ENCODE results near the gene SLC51B.
"Not testable (repeated sequence)": the region's sequence is repeated elsewhere in the genome, so short reads cannot be mapped to it uniquely, and the experiment has no call there.

SLC51B gene

GRCh38 chr15:65096481-65097385, 51.5 kb downstream of the SLC51B start:
- Histone ChIP-seq H3F3A (ENCODE audit: control insufficient read depth, insufficient read depth) (no peaks in the 10 kb centered on the region), H3K27ac (ENCODE audit: low read depth, low read length) (no peak overlapping the region), H3K4me2 (ENCODE audit: low read length) (no peak overlapping the region), H3K9me2 (replicated peaks; ENCODE audit: control insufficient read depth, low read length) (no peaks in the 10 kb centered on the region), H3K4me1 (ENCODE audit: control insufficient read depth, low read length) (no peaks in the 10 kb centered on the region), H3K4me3 (ENCODE audit: low read length) (no peak overlapping the region), H3K36me3 (ENCODE audit: control insufficient read depth, low read length) (peaks cover 35% of the 10 kb centered on the region), H4K20me1 (ENCODE audit: control insufficient read depth, insufficient read depth, low read depth, low read length) (no peaks in the 10 kb centered on the region), H3K27me3 (ENCODE audit: control insufficient read depth, low read length) (no peaks in the 10 kb centered on the region), H3K9me3 (ENCODE audit: control insufficient read depth, insufficient read depth, low read length) (no peaks in the 10 kb centered on the region), H3K79me2 (ENCODE audit: control insufficient read depth, low read length) (no peaks in the 10 kb centered on the region)
- TF ChIP-seq, protein P1, sequence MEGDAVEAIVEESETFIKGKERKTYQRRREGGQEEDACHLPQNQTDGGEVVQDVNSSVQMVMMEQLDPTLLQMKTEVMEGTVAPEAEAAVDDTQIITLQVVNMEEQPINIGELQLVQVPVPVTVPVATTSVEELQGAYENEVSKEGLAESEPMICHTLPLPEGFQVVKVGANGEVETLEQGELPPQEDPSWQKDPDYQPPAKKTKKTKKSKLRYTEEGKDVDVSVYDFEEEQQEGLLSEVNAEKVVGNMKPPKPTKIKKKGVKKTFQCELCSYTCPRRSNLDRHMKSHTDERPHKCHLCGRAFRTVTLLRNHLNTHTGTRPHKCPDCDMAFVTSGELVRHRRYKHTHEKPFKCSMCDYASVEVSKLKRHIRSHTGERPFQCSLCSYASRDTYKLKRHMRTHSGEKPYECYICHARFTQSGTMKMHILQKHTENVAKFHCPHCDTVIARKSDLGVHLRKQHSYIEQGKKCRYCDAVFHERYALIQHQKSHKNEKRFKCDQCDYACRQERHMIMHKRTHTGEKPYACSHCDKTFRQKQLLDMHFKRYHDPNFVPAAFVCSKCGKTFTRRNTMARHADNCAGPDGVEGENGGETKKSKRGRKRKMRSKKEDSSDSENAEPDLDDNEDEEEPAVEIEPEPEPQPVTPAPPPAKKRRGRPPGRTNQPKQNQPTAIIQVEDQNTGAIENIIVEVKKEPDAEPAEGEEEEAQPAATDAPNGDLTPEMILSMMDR (IDR thresholded peaks at IDR 0.05; ENCODE audit: low read depth, low read length, poor library complexity, severe bottlenecking) = no peak
- TF ChIP-seq EZH2phosphoT487 (IDR thresholded peaks at IDR 0.05; ENCODE audit: borderline replicate concordance, low read length) = no peak

- no peaks in the 10 kb centered on the region for H3K9me2 ChIP-seq (replicated peaks; ENCODE audit: control insufficient read depth, low read length)
- H3F3A ChIP-seq (ENCODE audit: control insufficient read depth, insufficient read depth) = no peaks in the 10 kb centered on the region
- no peaks in the 10 kb centered on the region for H4K20me1 ChIP-seq (ENCODE audit: control insufficient read depth, insufficient read depth, low read depth, low read length)
- peaks cover 37% of the 10 kb centered on the region for H3K36me3 ChIP-seq (ENCODE audit: control insufficient read depth, low read length)
- H3K27ac ChIP-seq (ENCODE audit: low read depth, low read length) = no peak overlapping the region
- no peak overlapping the region for H3K4me2 ChIP-seq (ENCODE audit: low read length)
- H3K27me3 ChIP-seq (ENCODE audit: control insufficient read depth, low read length) = no peaks in the 10 kb centered on the region
- H3K4me3 ChIP-seq (ENCODE audit: low read length) = no peak overlapping the region
- no peaks in the 10 kb centered on the region for H3K4me1 ChIP-seq (ENCODE audit: control insufficient read depth, low read length)
- no peaks in the 10 kb centered on the region for H3K79me2 ChIP-seq (ENCODE audit: control insufficient read depth, low read length)
- TF ChIP-seq, protein P1 (IDR thresholded peaks at IDR 0.05; ENCODE audit: low read depth, low read length, poor library complexity, severe bottlenecking) = no peak
- no peak for TF ChIP-seq EZH2phosphoT487 (IDR thresholded peaks at IDR 0.05; ENCODE audit: borderline replicate concordance, low read length)
- no peaks in the 10 kb centered on the region for H3K9me3 ChIP-seq (ENCODE audit: control insufficient read depth, insufficient read depth, low read length)
Measured at GRCh38 chr15:65097651-65098263, 52.6 kb downstream of the SLC51B start.

DNA sequence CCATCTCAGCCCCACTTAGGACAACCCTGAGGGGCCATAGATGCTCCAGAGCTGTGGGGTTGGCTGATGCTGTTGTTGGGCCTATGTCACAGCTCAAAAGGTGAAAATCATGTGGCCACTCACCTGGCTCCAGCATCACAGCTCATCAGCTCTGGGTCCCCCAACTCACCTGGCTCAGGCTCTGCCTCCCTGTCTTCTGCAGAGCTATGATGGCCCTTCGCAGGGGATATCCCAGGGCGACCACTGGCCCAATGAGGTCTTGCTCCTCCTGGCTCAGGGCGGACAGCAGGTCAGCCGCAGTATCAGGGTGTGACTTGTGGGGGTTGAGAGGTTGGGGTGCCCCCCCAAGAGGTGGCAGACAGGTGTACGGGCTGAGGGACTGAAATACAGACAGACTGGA, 54.1 kb downstream of the SLC51B start:
- no peak overlapping the region for H3K4me3 ChIP-seq (ENCODE audit: low read length)
- no peaks in the 10 kb centered on the region for H4K20me1 ChIP-seq (ENCODE audit: control insufficient read depth, insufficient read depth, low read depth, low read length)
- H3K9me2 ChIP-seq (replicated peaks; ENCODE audit: control insufficient read depth, low read length) = no peaks in the 10 kb centered on the region
- H3K9me3 ChIP-seq (ENCODE audit: control insufficient read depth, insufficient read depth, low read length) = no peaks in the 10 kb centered on the region
- no peaks in the 10 kb centered on the region for H3F3A ChIP-seq (ENCODE audit: control insufficient read depth, insufficient read depth)
- H3K4me1 ChIP-seq (ENCODE audit: control insufficient read depth, low read length) = no peaks in the 10 kb centered on the region
- peaks cover 41% of the 10 kb centered on the region for H3K36me3 ChIP-seq (ENCODE audit: control insufficient read depth, low read length)
- TF ChIP-seq, protein P1 (IDR thresholded peaks at IDR 0.05; ENCODE audit: low read depth, low read length, poor library complexity, severe bottlenecking) = no peak
- no peak for TF ChIP-seq EZH2phosphoT487 (IDR thresholded peaks at IDR 0.05; ENCODE audit: borderline replicate concordance, low read length)
- no peaks in the 10 kb centered on the region for H3K79me2 ChIP-seq (ENCODE audit: control insufficient read depth, low read length)
- H3K4me2 ChIP-seq (ENCODE audit: low read length) = no peak overlapping the region
- no peak overlapping the region for H3K27ac ChIP-seq (ENCODE audit: low read depth, low read length)
- no peaks in the 10 kb centered on the region for H3K27me3 ChIP-seq (ENCODE audit: control insufficient read depth, low read length)

GRCh38 chr15:65099801-65100200, 54.6 kb downstream of the SLC51B start:
- not testable (repeated sequence) for H3K79me2 ChIP-seq (ENCODE audit: control insufficient read depth, low read length); H4K20me1 ChIP-seq (ENCODE audit: control insufficient read depth, insufficient read depth, low read depth, low read length); H3K4me1 ChIP-seq (ENCODE audit: control insufficient read depth, low read length); H3K27me3 ChIP-seq (ENCODE audit: control insufficient read depth, low read length); H3K27ac ChIP-seq (ENCODE audit: low read depth, low read length); H3K4me2 ChIP-seq (ENCODE audit: low read length); H3K9me2 ChIP-seq (replicated peaks; ENCODE audit: control insufficient read depth, low read length); H3F3A ChIP-seq (ENCODE audit: control insufficient read depth, insufficient read depth); H3K9me3 ChIP-seq (ENCODE audit: control insufficient read depth, insufficient read depth, low read length); H3K4me3 ChIP-seq (ENCODE audit: low read length)
- peaks cover 41% of the 10 kb centered on the region for H3K36me3 ChIP-seq (ENCODE audit: control insufficient read depth, low read length)
